Measurements from ENCODE around the gene GLRX2.

The GLRX2 gene

DNA sequence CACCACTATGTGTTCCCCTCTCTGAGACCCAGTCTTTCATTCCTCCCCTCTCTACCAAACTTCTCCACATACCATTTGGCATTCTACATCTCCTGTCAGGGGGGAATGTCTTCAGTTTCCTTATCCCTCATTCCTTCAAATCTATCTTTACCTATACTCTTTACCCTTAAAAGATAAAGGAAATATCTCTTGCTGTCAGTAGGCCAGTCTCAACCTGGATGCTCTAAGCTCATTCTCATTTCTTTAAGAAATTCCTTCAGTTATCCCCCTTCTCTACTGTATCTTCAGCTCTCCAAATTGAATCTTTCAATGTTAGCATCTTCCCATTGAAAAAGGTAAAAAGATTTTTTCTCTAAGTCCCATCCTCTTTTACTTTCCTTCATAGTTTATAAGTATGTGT lies 39.3 kb downstream of the GLRX2 start:
- Histone ChIP-seq H3K4me1 (no peaks in the 10 kb centered on the region; the same call in 1 of the 2 replicates), H3K27me3 (no peaks in the 10 kb centered on the region), H3K9me3 (no peaks in the 10 kb centered on the region), H3K4me3 (ENCODE audit: low read depth, low read length) (no peak overlapping the region), H3K36me3 (peaks cover 20% of the 10 kb centered on the region)
- TF ChIP-seq CTCF (IDR thresholded peaks at IDR 0.05; ENCODE audit: low read depth, low read length): no peak
- no peak for DNase-seq

- TF ChIP-seq CTCF (IDR thresholded peaks at IDR 0.05; ENCODE audit: low read depth, low read length): no peak
- H3K27me3 ChIP-seq: no peaks in the 10 kb centered on the region
- peaks cover 4% of the 10 kb centered on the region; the same call in 1 of the 2 replicates for H3K36me3 ChIP-seq
- no peak for DNase-seq
- H3K4me1 ChIP-seq: no peaks in the 10 kb centered on the region; the same call in 1 of the 2 replicates
- no peak overlapping the region for H3K4me3 ChIP-seq (ENCODE audit: low read depth, low read length)
- H3K9me3 ChIP-seq: no peaks in the 10 kb centered on the region
These were observed 42.3 kb downstream of the GLRX2 start for GRCh38 chr1:193062698-193063463.

DNA sequence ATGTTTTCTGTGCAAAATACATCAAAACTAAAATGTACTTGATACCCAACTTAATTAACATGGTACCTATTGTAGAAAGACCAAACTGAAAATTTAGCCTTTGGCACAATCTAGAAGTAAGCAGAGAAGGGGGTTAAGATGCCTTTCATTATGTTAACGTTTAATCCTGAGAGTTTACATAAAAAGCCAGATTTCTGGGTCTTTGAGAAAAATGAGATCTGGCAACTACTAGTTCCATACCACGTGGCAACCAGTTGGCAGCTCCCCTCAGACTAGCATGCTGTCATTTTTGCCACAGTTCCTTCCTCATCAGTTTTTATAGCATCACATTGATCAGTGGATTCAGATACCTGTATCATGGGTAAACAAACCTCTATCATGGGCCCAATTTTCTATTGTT lies 44.3 kb downstream of the GLRX2 start:
- Histone ChIP-seq H3K4me3 (ENCODE audit: low read depth, low read length) (peak overlapping the region; percentile 94), H3K9me3 (no peaks in the 10 kb centered on the region), H3K4me1 (no peaks in the 10 kb centered on the region; the same call in 1 of the 2 replicates), H3K36me3 (peaks cover 4% of the 10 kb centered on the region; the same call in 1 of the 2 replicates), H3K27me3 (no peaks in the 10 kb centered on the region)
- peak; percentile 26 for DNase-seq
- no peak for TF ChIP-seq CTCF (IDR thresholded peaks at IDR 0.05; ENCODE audit: low read depth, low read length)

- no peak for DNase-seq
- H3K4me1 ChIP-seq: no peaks in the 10 kb centered on the region; the same call in 1 of the 2 replicates
- H3K36me3 ChIP-seq: peaks cover 4% of the 10 kb centered on the region; the same call in 1 of the 2 replicates
- peak overlapping the region; percentile 94 for H3K4me3 ChIP-seq (ENCODE audit: low read depth, low read length)
- H3K27me3 ChIP-seq: no peaks in the 10 kb centered on the region
- no peak for TF ChIP-seq CTCF (IDR thresholded peaks at IDR 0.05; ENCODE audit: low read depth, low read length)
- H3K9me3 ChIP-seq: no peaks in the 10 kb centered on the region
These were observed 44.8 kb downstream of the GLRX2 start for GRCh38 chr1:193060406-193060805.

- no peak for DNase-seq
- Histone ChIP-seq H3K27me3 (no peaks in the 10 kb centered on the region), H3K4me3 (ENCODE audit: low read depth, low read length) (peak overlapping the region; percentile 94), H3K9me3 (no peaks in the 10 kb centered on the region), H3K36me3 (peaks cover 4% of the 10 kb centered on the region; the same call in 1 of the 2 replicates), H3K4me1 (no peaks in the 10 kb centered on the region; the same call in 1 of the 2 replicates)
- TF ChIP-seq CTCF (IDR thresholded peaks at IDR 0.05; ENCODE audit: low read depth, low read length): no peak
These were observed 45.2 kb downstream of the GLRX2 start for GRCh38 chr1:193060115-193060403.

Data from BE2C (cell line).